CD1c-positive myeloid dendritic cell (primary cell): ENCODE measurements around the gene FASTKD3.

Experiments used
- DNase-seq: peaks from one replicate; pipeline ENCODE4 v3.0.0-alpha.2; 2016; ENCODE audit errors: extremely low spot score

FASTKD3 gene

DNA sequence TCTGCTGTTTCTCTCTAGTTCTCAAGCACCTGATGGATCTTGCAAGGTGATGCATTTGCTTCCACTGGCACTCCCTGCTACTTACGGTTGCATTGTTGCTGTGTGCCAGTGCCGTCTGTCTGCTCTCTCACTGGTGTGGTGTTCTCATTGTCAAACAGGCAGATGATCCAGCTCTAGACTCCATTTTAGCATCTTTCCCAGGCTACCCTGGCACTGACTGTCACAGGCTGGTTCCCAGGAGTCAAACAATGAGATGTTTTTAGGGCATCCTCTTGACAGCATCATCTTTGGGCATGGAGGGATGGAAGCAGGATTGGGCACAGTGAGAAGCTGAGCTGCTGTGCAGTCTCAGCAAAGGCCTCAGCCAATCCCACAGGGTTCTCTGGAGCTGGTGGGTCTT is 13.0 kb upstream of the FASTKD3 start:
- DNase-seq, result no peak

DNA sequence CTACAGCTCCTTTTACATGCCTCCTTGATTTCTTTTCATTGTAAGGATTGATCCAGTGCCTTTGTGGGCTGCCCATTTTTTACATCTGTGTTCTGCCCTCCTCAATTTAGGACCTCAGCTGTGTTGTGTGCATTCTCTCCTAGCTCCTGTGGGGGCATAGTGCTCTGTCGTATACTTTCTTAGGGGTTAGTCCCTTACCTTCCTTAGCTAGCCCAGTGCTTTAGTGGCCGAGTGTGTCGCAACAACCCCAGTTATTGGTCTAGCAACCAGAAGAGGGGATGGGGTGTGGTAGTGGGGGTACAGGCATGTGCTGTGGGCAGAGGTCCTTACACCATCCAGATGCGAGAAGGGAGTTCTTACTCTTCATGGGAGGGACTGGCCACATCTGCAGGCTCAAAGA is 12.3 kb upstream of the FASTKD3 start:
- no peak for DNase-seq

DNA sequence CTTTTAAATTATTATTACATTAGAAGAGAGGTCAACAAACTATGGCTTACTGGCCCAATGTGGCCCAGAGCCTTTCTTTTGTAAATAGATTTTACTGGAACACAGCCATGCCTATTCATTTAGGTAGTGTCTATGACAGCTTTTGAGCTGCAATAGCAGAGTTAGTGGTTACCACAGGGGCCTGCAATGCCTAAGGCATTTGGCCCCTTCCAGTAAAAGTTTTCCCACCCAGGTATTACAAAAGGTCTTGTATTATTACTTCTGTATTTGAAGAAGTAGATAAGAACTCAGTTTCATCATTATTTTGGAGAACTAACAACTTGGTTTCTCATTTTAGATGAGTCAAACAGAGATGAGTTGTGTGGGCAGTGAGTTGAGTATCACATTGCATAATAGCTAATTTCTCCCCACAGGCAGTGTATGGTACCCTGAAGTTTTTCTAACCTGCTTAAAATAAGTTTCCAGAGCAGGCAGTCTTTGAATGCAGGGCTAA is 9.6 kb upstream of the FASTKD3 start:
- peak; percentile 94 for DNase-seq

DNA sequence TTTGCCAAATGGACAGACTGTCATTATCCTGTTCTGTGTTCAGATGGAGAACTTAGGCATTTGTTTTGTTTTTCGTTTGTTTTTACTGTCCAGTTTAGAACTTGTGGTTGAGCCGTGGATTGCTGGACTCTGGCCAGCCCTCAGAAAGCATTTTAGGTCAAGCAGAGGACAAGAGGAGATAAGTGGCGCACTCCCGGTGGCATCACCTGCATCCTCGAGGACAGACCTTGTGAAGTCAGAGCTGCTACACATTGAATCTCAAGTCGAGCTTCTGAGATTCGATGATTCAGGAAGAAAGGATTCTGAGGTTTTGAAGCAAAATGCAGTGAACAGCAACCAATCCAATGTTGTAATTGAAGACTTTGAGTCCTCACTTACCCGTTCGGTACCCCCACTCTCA is 9.0 kb upstream of the FASTKD3 start:
- DNase-seq, result no peak

DNA sequence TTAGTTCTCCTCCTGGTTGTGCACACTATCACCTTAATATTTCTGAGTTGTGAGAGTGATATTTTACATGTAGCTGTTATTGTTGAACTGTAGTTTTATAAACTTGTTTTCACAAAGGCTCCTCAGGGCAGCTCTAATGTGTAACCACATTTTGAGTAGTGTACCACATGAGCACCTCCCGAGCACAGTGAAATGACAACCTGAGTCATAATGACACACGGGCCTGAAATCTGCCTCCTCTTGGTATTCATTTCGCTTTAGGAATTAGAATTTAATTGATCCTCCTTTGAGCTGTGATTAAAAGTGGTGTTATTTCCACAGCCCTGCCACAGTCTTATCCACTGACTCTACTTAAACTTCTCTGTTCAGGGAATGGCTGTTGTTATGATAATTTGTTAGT is 8.0 kb upstream of the FASTKD3 start:
- DNase-seq, result no peak

DNA sequence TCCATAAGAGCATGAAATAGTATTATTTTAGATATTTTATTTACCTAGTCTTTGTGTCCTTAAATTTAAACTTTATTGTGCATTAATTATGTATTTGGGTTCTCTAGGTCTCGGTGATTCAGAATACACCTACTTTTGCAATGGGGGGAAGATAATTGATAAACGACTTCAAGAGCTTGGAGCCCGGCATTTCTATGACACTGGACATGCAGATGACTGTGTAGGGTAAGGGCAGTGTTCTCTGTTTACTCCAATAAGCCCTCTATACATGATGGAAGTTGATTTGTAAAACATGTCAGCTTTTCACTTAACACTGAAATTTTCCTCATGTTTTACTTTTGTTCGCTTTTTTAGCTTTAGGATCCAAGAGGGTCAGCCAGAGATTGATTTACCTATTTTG is 6.3 kb upstream of the FASTKD3 start:
- DNase-seq, result no peak

DNA sequence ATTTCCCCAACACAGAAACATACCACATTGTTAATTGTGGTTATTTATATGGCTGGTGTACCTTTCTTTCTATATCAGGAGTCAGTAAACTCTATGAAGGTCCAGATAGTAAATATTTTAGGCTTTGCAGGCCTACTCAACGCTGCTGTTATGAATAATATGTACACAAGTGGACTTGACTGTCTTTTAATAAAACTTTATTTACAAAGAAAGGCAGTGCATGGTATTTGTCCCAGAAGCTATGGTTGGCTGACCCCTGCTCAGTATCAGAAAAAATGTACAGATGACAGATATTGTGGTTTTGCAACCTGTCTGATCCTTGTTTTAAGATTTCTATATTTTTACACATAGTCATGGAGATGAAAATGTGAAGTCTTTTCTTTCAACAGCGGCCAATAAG is 5.8 kb upstream of the FASTKD3 start:
- DNase-seq, result no peak

DNA sequence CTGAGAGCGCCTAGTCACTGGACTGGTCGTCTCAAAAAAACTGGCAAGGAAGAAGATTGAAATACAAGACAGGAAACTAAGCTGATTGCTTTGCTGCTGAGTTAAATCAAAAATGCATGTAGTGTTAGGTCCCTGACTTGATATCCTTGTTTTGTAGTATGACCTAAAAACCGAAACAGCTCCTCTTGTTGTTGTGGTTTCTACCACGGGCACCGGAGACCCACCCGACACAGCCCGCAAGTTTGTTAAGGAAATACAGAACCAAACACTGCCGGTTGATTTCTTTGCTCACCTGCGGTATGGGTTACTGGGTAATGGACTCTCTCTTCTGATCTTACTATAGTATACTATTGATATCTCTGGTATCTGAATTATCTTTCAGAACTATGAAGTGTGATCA is 4.4 kb upstream of the FASTKD3 start:
- DNase-seq, result no peak

DNA sequence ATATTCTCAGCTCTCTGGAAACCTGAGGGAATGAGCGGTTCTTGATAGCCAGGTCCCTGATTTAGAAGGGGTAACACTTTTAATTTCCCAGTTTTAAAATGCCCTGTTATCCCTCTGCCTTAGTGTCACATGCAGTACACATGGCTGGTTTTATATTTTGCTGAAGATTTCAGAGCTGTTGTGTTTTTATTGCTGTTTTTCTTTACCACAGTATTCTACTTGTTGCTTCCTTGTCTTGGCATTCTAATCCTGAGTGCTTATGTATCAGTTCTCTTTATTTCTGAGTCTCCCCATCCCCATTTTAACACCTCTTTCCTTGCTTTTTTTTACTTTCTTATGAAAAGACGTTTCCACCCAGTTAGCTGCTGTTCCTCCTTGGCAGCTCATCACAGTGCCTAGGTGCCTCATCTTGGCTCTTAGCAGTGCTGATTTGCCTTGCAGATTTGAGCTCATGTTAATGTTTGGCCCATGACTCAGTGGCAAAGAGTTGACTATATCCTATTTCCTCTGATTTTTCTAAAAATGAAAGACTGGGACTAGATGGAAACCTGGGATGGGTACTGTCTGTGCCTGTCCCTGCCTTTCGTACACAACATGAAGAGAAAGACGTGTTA is 3.8 kb upstream of the FASTKD3 start:
- DNase-seq, result no peak

DNA sequence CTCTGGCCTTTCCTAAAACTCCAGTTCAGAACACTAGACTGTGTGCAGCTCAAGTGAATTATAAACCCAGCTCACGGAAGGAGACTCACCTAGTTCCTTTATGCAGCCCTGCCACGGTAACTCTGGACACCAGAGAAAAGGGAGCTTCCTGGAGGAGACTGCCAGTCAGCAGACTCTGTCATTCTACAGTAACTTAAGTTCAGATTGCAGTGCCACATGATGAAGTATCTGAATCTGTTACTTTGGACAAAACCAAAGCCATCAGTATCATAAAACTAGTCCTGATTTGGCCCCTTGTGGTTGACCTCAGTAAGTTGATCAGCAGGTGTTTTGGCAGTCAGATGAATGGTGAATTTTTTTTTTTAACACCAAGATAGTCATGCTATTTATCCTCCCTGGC is 2.8 kb upstream of the FASTKD3 start:
- no peak for DNase-seq

DNA sequence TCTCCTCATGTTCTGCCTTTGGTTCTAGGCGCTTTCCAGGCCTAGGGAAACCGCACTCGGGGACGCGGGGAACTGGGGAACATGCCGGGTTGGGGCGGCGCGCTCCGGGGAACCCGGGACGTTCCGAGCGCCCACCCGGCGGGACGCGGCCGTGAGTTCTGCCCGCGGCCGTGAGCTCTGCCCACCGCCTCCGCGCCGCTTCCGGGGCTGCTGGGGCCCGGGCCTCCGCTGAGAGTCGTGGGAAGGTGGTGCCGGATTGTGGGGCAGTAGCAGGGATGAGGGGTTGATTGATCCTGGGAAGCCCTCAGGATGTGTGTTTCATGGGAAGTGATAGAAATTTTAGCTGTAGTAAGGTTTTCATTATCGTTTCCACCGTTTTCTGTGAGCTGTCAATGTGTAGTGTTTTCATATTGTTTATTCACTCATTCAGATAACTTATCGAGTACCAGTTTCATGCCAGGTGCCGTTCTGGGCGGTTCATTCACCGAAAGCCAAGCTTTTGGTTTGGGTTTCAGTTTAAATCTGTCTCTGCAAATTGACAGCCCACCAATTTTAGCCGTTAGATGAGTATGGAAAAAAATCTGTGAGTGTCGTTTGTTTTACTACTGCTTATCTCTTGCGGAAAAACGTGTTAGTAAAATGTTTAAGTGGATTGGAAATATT is 774 bp upstream of the FASTKD3 start:
- peak; percentile 70 for DNase-seq

DNA sequence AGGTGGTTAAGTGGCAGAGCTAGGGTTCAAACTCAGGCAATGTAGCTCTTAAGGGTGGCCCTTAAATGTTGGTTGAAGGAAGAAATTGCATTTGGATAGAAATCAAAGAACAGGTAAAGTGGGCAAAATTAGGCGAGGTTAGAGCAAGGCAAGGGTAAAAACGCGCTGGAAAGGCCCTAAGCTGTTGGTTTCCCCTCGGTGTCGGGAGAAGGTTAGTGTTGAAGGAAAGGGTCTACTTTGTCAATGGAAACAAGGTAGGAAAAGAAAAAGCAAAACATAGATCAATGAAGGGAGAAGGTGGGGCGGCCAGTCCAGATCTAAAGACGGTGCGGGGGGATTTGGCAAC is 431 bp downstream of the FASTKD3 start:
- no peak for DNase-seq

DNA sequence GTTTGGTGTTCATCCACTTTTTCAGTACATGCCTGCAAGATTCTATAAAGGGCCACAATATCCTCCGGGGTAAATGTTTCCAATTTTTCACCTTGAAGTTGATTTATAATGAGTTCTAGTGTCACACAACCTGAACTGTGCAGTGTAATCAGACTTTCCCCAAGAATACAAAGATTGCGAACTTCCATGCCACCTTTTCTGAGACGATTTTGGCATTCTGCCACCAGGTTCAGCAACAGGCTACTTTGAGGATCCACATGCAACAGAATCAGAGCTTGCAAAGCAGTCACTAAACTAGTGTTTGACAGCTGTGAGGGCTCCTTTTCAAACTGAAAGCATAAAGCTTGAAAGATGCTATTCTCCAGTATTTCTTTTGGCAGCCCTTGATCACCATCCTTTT is 1.6 kb downstream of the FASTKD3 start:
- DNase-seq, result no peak

DNA sequence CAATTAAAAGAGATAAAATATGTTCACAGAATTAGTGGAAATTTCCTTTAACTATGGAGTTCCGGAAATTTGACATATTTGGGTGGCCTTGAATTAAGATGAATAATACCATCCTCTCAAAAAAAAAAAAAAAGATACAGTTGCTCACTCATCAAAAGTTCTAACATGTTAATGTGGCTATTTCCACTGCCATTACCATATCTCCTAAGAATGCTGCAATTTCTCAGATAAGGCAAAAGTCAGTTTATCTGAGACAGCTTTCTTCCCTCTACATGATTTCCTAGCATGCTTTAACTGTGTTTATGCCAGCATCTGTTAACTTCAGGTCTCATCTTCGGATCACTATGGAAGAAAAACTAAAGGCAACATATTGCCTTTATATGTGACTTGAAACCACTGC is 2.6 kb downstream of the FASTKD3 start:
- DNase-seq, result no peak

DNA sequence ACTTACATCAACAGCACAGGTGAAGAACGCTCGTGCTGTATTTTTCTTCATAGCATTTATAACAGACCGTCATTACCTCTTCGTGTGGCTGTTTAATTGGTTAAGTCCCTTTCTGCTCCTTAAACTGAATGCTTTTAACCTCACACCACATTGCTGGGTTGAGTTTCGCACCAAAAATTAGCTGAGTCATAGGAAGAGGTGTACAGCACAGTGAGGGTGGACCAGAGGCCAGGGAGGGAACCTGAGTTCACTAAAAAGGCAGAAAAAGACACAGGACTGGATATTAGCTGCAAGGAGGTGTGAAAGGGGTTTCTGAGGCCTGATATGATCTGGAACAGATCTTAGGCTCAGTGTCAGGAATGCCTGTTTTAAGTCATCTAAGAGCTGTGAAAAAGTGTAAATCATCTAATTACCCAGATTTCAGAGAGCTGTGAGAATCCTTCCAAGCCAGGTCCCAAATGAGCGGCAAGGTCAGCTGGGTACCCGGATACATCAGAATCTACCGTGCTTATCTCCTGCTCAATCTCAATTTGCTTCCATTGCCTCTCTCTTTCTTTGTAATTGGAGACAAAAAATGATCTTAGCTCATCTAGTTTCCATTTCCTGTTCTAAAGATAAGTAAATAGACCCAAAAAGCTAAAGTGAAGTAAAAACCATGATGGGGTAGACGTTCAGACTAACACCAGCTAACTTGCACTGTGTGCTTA is 10.8 kb downstream of the FASTKD3 start:
- DNase-seq, result no peak

DNA sequence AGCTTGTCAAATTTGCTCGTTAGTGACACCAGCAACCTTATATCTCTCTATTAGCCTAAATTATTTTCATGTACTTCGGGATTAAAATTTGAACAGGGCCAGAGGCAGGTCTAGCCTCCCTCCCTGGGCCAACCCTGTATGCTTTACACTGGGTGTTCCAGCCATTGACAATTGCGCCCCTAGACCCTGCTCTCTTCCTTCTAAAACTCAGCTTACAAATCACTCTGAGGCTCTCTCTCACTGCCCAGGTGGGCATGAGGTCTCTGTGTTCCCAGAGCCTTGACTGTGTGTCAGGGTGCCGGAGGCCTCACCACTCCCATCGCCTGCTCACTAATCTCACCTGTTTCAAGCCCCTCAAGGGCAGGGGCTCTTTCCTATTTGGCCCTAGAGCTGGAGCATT is 11.5 kb downstream of the FASTKD3 start:
- DNase-seq, result no peak

DNA sequence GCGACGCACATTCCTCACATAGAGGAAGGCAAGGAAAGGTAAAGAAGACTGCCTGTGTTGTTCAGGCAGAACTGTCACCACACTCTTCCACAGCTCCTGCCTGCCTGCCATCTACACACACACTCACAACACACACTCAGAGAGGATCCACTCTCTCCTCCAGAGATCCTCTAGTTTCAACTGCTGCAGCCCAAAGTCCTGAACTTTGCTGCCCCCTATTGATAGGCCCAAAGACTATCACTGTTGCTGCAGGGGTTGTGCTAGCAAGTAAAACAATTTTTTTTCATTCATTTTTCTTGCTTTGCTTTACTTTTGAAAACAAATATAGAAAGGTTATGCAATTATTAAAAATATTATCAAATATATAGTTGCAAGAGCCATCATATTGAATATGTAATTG is 12.0 kb downstream of the FASTKD3 start:
- DNase-seq, result peak; percentile 27

DNA sequence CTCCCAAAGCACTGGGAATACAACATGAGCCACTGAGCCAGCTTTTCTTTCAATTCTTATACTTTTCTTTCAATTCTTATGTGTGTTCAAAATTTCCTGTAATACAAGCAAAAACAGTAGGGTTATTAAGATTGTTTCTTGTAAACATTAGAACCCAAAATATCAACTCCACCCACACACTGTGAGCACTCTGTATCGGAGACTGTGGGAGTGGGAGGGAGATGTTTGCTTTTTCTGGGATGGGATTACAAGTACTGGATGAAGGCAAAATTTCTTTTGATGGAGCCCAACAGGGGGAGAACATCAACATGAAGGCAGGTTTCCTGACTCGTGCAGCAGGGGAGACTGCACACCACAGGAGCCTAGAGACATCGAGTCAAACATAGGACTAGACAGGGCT is 13.2 kb downstream of the FASTKD3 start:
- DNase-seq, result no peak

DNA sequence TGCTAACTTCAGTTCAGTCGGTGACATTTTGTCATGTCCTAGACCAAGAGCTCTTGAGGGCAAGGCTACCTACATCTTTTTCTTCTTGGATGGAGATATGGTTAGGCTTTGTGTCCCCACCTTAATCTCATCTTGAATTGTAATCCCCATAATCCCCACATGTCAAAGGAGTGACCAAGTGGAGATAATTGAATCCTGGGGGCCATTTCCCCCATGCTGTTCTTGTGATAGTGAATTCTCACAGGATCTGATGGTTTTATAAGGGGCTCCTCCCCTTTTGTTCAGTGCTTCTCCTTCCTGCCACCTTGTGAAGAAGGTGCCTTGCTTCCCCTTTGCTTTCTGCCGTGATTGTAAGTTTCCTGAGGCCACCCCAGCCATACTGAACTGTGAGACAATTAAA is 15.8 kb downstream of the FASTKD3 start:
- DNase-seq, result no peak

DNA sequence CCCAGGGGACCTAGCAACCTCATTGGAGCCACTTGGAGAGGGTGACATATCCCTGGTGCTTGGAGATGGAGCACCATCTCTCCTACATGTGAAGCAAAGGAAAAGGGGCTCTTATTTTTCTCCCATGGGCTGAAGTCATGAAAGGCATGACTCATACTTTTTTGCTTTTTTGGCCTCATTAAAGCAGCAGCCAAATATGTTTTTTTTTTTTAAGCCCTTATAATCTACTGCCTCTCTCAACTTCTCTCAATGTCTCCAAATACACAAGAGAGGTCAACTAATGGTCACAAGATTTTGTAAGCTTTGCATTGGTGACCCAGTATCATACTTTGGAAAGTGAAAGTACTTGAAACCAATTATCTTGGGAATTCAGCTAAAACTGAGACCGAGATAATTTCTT is 16.3 kb downstream of the FASTKD3 start:
- DNase-seq, result no peak

DNA sequence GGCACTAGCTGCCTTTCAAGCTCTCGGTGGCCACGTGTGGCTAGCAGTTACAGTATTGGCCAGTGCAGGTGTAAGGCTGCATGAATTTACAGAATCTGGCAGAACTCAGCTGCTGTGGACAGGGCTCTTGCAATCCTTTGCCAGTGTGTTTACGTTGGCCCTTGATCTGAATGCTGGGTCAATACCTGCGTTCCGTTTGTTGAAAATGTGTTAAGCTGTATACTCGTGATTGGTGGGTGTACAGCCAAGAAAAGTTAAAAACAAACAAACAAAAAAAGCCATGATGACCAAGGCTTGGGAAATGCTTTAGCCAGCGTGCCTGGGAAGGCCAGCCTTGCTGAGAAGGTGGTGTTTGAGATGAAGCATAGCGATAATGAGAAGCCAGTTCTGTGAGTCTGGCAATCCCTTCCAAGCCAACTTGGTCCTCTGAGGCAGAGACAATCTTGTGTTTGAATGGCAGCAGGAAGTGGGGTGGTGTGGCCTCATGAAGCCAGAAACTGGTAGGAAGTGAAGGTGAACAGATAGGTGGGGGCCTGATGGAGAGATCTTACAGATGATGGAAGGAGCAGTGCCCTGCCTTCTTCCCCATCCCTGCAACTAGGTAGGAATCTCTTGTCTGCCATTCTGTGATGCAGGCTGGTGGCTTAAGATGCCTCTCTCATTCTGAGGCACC is 17.1 kb downstream of the FASTKD3 start:
- DNase-seq, result no peak

DNA sequence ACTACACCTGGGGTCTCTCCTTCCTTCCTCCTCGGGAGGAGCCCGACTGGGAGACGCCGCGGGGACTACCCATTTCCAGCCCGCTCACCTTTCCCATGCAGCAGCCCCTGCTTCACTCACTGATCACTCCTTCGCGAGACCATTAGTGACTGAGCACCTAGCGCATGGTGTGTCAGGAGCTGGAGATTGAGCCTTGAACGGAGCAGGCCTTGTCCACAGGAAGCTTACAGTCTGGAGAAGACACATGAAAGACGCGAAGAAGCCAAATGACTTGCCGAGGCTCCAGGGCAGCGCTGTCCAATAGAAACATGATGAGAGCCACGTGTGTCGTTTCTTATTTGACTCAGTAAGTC is 17.6 kb downstream of the FASTKD3 start:
- no peak for DNase-seq
